ENCODE results near the gene HERC3.

Gene HERC3

GRCh38 chr4:88743696-88744095, 151.4 kb downstream of the HERC3 start:
- no peak overlapping the region for H2AFZ ChIP-seq (ENCODE audit: low read length)

DNA sequence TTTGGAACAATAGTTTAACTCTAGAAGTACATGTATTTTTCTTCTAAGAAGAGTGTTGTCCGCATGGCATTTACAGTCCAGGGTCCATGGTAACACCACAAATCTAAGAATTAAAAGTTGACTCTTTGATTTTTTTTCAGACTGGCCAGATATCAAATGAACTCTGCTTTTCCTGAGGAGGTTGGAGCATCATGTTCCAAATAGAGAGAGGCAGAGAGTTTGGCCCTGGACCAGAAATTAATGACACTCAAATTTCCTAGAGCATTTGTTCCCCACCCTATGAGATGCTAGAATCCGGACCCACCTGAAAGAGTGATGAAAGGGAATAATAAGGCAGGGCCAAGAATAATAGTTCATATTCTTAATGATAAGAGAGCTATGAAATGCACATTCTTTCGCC, 152.3 kb downstream of the HERC3 start:
- TF ChIP-seq EZH2phosphoT487 (IDR thresholded peaks at IDR 0.05; ENCODE audit: low read length): no peak
- TF ChIP-seq, protein P1, sequence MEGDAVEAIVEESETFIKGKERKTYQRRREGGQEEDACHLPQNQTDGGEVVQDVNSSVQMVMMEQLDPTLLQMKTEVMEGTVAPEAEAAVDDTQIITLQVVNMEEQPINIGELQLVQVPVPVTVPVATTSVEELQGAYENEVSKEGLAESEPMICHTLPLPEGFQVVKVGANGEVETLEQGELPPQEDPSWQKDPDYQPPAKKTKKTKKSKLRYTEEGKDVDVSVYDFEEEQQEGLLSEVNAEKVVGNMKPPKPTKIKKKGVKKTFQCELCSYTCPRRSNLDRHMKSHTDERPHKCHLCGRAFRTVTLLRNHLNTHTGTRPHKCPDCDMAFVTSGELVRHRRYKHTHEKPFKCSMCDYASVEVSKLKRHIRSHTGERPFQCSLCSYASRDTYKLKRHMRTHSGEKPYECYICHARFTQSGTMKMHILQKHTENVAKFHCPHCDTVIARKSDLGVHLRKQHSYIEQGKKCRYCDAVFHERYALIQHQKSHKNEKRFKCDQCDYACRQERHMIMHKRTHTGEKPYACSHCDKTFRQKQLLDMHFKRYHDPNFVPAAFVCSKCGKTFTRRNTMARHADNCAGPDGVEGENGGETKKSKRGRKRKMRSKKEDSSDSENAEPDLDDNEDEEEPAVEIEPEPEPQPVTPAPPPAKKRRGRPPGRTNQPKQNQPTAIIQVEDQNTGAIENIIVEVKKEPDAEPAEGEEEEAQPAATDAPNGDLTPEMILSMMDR (IDR thresholded peaks at IDR 0.05; ENCODE audit: low read length): no peak
- TF ChIP-seq EZH2 (optimal IDR thresholded peaks at IDR 0.05; ENCODE audit: low read depth, low read length): no peak
- Histone ChIP-seq H3K27me3 (replicated peaks; ENCODE audit: insufficient read depth, low read length) (no peaks in the 10 kb centered on the region), H3F3A (ENCODE audit: insufficient read depth, low read length) (no peaks in the 10 kb centered on the region), H3K4me1 (ENCODE audit: low read length) (no peaks in the 10 kb centered on the region), H3K27ac (ENCODE audit: low read length) (no peak overlapping the region), H3K9me3 (replicated peaks; ENCODE audit: insufficient read depth, low read length) (no peaks in the 10 kb centered on the region), H3K36me3 (replicated peaks; ENCODE audit: insufficient read depth, low read length) (no peaks in the 10 kb centered on the region), H3K4me3 (ENCODE audit: low read length) (no peak overlapping the region), H3K79me2 (ENCODE audit: low read length) (no peaks in the 10 kb centered on the region), H2AFZ (ENCODE audit: low read length) (no peak overlapping the region), H4K20me1 (ENCODE audit: insufficient read depth, low read length) (no peaks in the 10 kb centered on the region), H3K4me2 (ENCODE audit: low read depth, low read length) (no peak overlapping the region), H3K9ac (ENCODE audit: low read length) (no peak overlapping the region), H3K9me2 (replicated peaks; ENCODE audit: insufficient read depth, low read length) (no peaks in the 10 kb centered on the region)
- DNase-seq: no peak

More at GRCh38 chr4:88743696-88744095, 151.4 kb downstream of the HERC3 start:
- H4K20me1 ChIP-seq (ENCODE audit: insufficient read depth, low read length): no peaks in the 10 kb centered on the region
- H3K36me3 ChIP-seq (replicated peaks; ENCODE audit: insufficient read depth, low read length): no peaks in the 10 kb centered on the region
- no peaks in the 10 kb centered on the region for H3K4me1 ChIP-seq (ENCODE audit: low read length)
- DNase-seq: no peak
- H3K9me2 ChIP-seq (replicated peaks; ENCODE audit: insufficient read depth, low read length): no peaks in the 10 kb centered on the region
- H3K27ac ChIP-seq (ENCODE audit: low read length): no peak overlapping the region
- no peaks in the 10 kb centered on the region for H3K79me2 ChIP-seq (ENCODE audit: low read length)
- H3K9ac ChIP-seq (ENCODE audit: low read length): no peak overlapping the region
- no peak overlapping the region for H3K4me2 ChIP-seq (ENCODE audit: low read depth, low read length)
- no peaks in the 10 kb centered on the region for H3K9me3 ChIP-seq (replicated peaks; ENCODE audit: insufficient read depth, low read length)
- H3F3A ChIP-seq (ENCODE audit: insufficient read depth, low read length): no peaks in the 10 kb centered on the region
- TF ChIP-seq EZH2phosphoT487 (IDR thresholded peaks at IDR 0.05; ENCODE audit: low read length) (no peak), EZH2 (optimal IDR thresholded peaks at IDR 0.05; ENCODE audit: low read depth, low read length) (no peak)
- TF ChIP-seq, protein P1 (IDR thresholded peaks at IDR 0.05; ENCODE audit: low read length): no peak
- no peak overlapping the region for H3K4me3 ChIP-seq (ENCODE audit: low read length)
- H3K27me3 ChIP-seq (replicated peaks; ENCODE audit: insufficient read depth, low read length): no peaks in the 10 kb centered on the region

DNA sequence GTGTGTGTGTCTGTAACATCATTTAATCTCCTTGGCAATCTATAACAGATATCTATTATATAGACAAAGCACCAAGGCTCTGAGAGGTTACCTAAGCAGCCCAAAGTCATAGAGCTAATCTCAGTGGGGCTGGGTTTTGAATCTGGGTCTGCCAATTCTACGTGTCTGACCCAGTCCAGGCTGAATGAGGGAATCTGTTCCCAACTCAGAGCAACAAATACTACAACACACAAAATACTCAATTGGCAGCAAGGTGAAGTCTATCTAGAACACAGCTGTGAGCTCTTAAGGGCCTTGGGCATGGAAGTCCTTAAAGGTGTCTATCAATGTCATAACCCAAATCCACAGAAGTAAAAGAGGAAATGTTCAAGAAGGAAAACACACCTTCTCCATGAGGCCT, 152.9 kb downstream of the HERC3 start:
- H3K4me2 ChIP-seq (ENCODE audit: low read depth, low read length): no peak overlapping the region
- H2AFZ ChIP-seq (ENCODE audit: low read length): no peak overlapping the region
- no peaks in the 10 kb centered on the region for H3K9me3 ChIP-seq (replicated peaks; ENCODE audit: insufficient read depth, low read length)
- H3K27me3 ChIP-seq (replicated peaks; ENCODE audit: insufficient read depth, low read length): no peaks in the 10 kb centered on the region
- H3F3A ChIP-seq (ENCODE audit: insufficient read depth, low read length): no peaks in the 10 kb centered on the region
- H3K79me2 ChIP-seq (ENCODE audit: low read length): no peaks in the 10 kb centered on the region
- no peaks in the 10 kb centered on the region for H3K4me1 ChIP-seq (ENCODE audit: low read length)
- no peak overlapping the region for H3K9ac ChIP-seq (ENCODE audit: low read length)
- TF ChIP-seq EZH2 (optimal IDR thresholded peaks at IDR 0.05; ENCODE audit: low read depth, low read length) (no peak), EZH2phosphoT487 (IDR thresholded peaks at IDR 0.05; ENCODE audit: low read length) (no peak)
- TF ChIP-seq, protein P1 (IDR thresholded peaks at IDR 0.05; ENCODE audit: low read length): no peak
- H4K20me1 ChIP-seq (ENCODE audit: insufficient read depth, low read length): no peaks in the 10 kb centered on the region
- H3K4me3 ChIP-seq (ENCODE audit: low read length): no peak overlapping the region
- no peak overlapping the region for H3K27ac ChIP-seq (ENCODE audit: low read length)
- H3K36me3 ChIP-seq (replicated peaks; ENCODE audit: insufficient read depth, low read length): no peaks in the 10 kb centered on the region
- H3K9me2 ChIP-seq (replicated peaks; ENCODE audit: insufficient read depth, low read length): no peaks in the 10 kb centered on the region
- DNase-seq: no peak
